ENCODE measurements around the gene PSAP. TPM values are rescaled to one million over a fixed set of nuclear protein-coding genes. Genes with fewer than 3 reads are reported as not detected.

PSAP gene
- total RNA-seq, 1 donor from 2014 or later: 295 TPM

DNA sequence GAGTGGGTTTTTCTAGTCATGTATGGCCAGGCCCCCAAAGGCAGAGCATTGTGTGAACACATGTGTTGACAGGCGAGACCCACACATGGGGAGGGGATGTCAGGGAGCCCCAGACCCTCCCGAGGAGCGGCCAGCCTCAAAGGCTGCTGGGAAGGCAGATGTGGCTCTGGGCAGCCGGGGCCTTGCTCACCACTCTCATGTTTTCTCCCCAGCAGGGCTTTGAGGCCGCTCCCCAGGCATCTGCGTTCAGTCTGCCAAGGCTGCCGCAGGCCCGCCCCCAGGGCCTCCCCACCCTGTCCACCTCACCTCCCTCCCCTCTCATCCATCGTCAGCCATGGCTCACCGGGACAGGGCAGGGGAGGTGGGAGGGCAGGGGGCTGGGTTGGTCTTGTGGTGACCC, 61.2 kb downstream of the PSAP start:
- Mint-ChIP-seq H3K27me3 (ENCODE audit: low read depth) (peaks cover 6% of the 10 kb centered on the region), H3K4me1 (no peaks in the 10 kb centered on the region), H3K4me3 (no peak overlapping the region), H3K9me3 (no peaks in the 10 kb centered on the region), H3K27ac (ENCODE audit: unreplicated experiment) (no peak overlapping the region), H3K36me3 (ENCODE audit: low read depth) (no peaks in the 10 kb centered on the region)
- no peak for DNase-seq (ENCODE audit: low read depth, low spot score)
- no peak for TF ChIP-seq CTCF (conservative IDR thresholded peaks at IDR 0.05)

DNA sequence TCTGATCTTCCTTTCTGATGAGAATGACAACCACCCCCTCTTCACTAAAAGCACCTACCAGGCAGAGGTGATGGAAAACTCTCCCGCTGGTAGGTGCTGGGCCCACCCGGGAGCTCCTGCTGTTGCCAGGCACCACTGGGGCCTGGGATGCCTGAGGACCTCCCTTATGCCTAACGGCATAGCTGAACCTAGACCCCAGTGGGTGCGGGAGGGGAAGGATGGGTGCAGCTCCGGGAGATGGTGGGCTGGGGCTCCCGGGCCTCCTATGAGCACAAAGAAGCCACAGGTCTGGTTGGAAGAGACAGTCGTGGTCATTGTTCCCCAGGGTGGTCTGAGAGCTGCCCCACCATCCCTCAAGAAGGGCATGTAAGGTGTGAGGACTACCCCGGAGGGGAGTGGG, 62.1 kb downstream of the PSAP start:
- no peaks in the 10 kb centered on the region for H3K36me3 Mint-ChIP-seq (ENCODE audit: low read depth)
- no peak for TF ChIP-seq CTCF (conservative IDR thresholded peaks at IDR 0.05)
- H3K4me3 Mint-ChIP-seq: no peak overlapping the region
- H3K27ac Mint-ChIP-seq (ENCODE audit: unreplicated experiment): no peak overlapping the region
- H3K9me3 Mint-ChIP-seq: no peaks in the 10 kb centered on the region
- peaks cover 3% of the 10 kb centered on the region for H3K27me3 Mint-ChIP-seq (ENCODE audit: low read depth)
- DNase-seq (ENCODE audit: low read depth, low spot score): no peak
- no peaks in the 10 kb centered on the region for H3K4me1 Mint-ChIP-seq

DNA sequence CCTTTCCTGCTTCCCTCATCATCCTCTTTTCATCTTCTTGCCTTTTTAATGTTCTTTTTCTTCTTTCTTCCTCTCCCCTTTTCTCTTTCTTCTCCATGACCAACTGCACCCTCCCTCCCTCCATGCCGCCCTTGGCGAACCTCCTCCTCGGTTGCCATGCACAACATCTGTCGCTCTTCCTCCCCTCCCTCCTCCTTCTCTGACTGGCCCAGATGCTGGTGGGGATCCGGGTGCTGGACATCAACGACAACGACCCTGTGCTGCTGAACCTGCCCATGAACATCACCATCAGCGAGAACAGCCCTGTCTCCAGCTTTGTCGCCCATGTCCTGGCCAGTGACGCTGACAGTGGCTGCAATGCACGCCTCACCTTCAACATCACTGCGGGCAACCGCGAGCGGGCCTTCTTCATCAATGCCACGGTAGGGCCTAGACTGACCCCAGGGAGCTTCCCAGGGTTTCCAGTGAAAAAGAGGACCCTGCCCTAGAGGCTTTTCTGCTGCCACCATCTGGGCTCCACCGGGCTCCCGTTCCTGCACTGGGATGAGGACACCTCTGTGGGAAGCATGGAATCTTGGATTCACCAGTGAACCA, 66.3 kb downstream of the PSAP start:
- Mint-ChIP-seq H3K27me3 (ENCODE audit: low read depth) (no peaks in the 10 kb centered on the region), H3K4me1 (no peaks in the 10 kb centered on the region), H3K9me3 (no peaks in the 10 kb centered on the region), H3K4me3 (no peak overlapping the region), H3K36me3 (ENCODE audit: low read depth) (no peaks in the 10 kb centered on the region), H3K27ac (ENCODE audit: unreplicated experiment) (no peak overlapping the region)
- no peak for DNase-seq (ENCODE audit: low read depth, low spot score)
- no peak for TF ChIP-seq CTCF (conservative IDR thresholded peaks at IDR 0.05)

DNA sequence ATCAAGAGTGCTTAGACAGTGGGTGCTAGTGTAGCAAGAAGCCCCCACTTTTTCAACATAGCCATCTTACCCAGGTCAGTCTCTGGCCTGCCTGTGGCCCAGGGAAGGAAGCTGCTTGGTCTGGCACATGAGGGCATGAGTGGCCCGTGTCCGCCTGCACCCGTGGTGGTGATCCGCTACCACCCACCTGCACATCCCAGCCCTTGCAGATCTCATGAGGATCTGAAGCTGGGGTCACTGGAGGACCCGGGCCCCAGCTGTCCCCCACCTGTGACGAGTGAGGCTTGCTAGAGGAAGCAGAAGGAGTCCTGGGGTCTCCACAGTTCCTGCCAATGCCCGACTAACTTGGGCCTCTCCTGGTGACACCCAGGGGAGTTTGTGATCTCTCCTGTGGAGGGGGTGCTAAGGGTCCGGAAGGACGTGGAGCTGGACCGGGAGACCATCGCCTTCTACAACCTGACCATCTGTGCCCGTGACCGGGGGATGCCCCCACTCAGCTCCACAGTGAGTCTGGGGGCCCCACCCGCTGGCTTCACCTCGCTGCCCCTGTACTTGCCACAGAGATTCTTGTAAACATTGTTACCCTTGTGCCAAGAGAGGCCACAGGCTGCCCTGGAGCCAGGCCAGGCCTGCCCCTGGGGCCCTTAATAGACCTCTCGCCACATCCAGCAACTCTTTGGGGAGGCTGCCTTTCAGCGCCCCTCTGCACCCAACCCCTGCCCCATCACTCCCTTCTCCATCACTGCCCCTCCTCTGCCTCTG, 67.0 kb downstream of the PSAP start:
- no peak for DNase-seq (ENCODE audit: low read depth, low spot score)
- no peak overlapping the region for H3K27ac Mint-ChIP-seq (ENCODE audit: unreplicated experiment)
- no peaks in the 10 kb centered on the region for H3K36me3 Mint-ChIP-seq (ENCODE audit: low read depth)
- no peak overlapping the region for H3K4me3 Mint-ChIP-seq
- no peak for TF ChIP-seq CTCF (conservative IDR thresholded peaks at IDR 0.05)
- H3K4me1 Mint-ChIP-seq: no peaks in the 10 kb centered on the region
- H3K27me3 Mint-ChIP-seq (ENCODE audit: low read depth): no peaks in the 10 kb centered on the region
- no peaks in the 10 kb centered on the region for H3K9me3 Mint-ChIP-seq

DNA sequence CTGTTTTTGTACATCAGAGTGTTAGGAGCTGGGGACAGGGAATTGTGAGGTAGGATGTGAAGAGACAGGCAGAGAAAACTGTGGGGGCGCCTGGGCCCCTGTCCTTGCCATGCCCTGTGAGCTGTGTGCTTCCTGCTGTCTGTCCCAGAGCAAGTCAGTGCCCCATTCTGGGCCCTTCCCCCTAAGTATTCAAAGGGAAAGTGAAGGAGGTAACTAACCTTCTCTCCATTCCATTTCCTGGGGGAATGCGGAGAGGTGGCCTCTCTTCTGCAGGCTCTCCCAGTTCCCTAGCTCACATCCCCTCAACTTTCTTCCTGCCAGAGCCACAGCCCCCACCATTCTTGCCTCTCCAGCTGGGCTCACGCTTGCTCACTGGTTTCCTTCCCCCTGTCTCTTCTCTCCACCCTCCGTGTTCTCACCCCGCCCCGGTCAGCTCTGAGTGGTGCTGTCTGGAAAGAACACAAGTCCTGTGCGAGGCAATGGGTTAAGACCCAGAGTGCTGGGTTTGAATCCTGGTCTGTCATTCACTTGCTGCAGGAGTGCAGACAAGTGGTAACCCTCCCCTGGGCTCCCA, 68.0 kb downstream of the PSAP start:
- H3K27ac Mint-ChIP-seq (ENCODE audit: unreplicated experiment): no peak overlapping the region
- no peaks in the 10 kb centered on the region for H3K9me3 Mint-ChIP-seq
- no peaks in the 10 kb centered on the region for H3K36me3 Mint-ChIP-seq (ENCODE audit: low read depth)
- no peak for DNase-seq (ENCODE audit: low read depth, low spot score)
- H3K4me1 Mint-ChIP-seq: no peaks in the 10 kb centered on the region
- no peaks in the 10 kb centered on the region for H3K27me3 Mint-ChIP-seq (ENCODE audit: low read depth)
- no peak for TF ChIP-seq CTCF (conservative IDR thresholded peaks at IDR 0.05)
- no peak overlapping the region for H3K4me3 Mint-ChIP-seq

Data from neural crest cell (in vitro differentiated cells).